ENCODE measurements around the gene NRBP1. TPM values are rescaled to one million over a fixed set of nuclear protein-coding genes. Genes with fewer than 3 reads are reported as not detected.

The NRBP1 gene
- total RNA-seq, 1 experiment from 2014 or later = 169 TPM

GRCh38 chr2:27453968-27454367 lies 25.5 kb downstream of the NRBP1 start:
- DNase-seq = peak in 1 of 2 experiments; percentile 18
- no peak overlapping the region for H3K4me3 ChIP-seq (ENCODE audit: low read depth, low read length)
- POLR2A ChIA-PET = no interaction called here
- Mint-ChIP-seq H3K27me3 (ENCODE audit: insufficient read depth, unreplicated experiment) (no peaks in the 10 kb centered on the region), H3K9me3 (ENCODE audit: unreplicated experiment) (no peaks in the 10 kb centered on the region), H3K4me1 (ENCODE audit: low read depth, unreplicated experiment) (no peaks in the 10 kb centered on the region), H3K27ac (ENCODE audit: unreplicated experiment) (no peak overlapping the region), H3K36me3 (ENCODE audit: insufficient read depth, unreplicated experiment) (no peaks in the 10 kb centered on the region), H3K4me3 (ENCODE audit: unreplicated experiment) (no peak overlapping the region)
- BruUV-seq (replicated peaks) = no TSS peak
- CTCF ChIA-PET = no interaction called here
- H3K27me3 ChIP-seq (replicated peaks; ENCODE audit: control insufficient read depth, insufficient read depth, low read length) = no peaks in the 10 kb centered on the region
- peak in 1 of 2 experiments; percentile 11 for TF ChIP-seq CTCF (IDR thresholded peaks at IDR 0.05; ENCODE audit: insufficient read depth in 1 of 2, low read depth in 1 of 2, low read length in 1 of 2, severe bottlenecking in 1 of 2, unreplicated experiment in 1 of 2)
- no peaks in the 10 kb centered on the region for H3K36me3 ChIP-seq (ENCODE audit: control insufficient read depth, insufficient read depth, low read length)
- no peaks in the 10 kb centered on the region for H3K4me1 ChIP-seq
- intact Hi-C loops (cut with micrococcal nuclease; ENCODE audit: unreplicated experiment) = no loop called here
- no peaks in the 10 kb centered on the region for H3K9me3 ChIP-seq

GRCh38 chr2:27461118-27461517 lies 32.7 kb downstream of the NRBP1 start:
- no peaks in the 10 kb centered on the region for H3K27me3 ChIP-seq (replicated peaks; ENCODE audit: control insufficient read depth, insufficient read depth, low read length)
- no peaks in the 10 kb centered on the region for H3K36me3 Mint-ChIP-seq (ENCODE audit: insufficient read depth, unreplicated experiment)
- CTCF ChIA-PET = no interaction called here
- H3K9me3 ChIP-seq = no peaks in the 10 kb centered on the region
- POLR2A ChIA-PET = no interaction called here
- H3K9me3 Mint-ChIP-seq (ENCODE audit: unreplicated experiment) = no peaks in the 10 kb centered on the region
- no peaks in the 10 kb centered on the region for H3K27me3 Mint-ChIP-seq (ENCODE audit: insufficient read depth, unreplicated experiment)
- H3K36me3 ChIP-seq (ENCODE audit: control insufficient read depth, insufficient read depth, low read length) = no peaks in the 10 kb centered on the region
- DNase-seq = no peak
- H3K4me1 ChIP-seq = peaks cover 4% of the 10 kb centered on the region; the same call in 1 of the 2 replicates
- no peak for TF ChIP-seq CTCF (IDR thresholded peaks at IDR 0.05; ENCODE audit: insufficient read depth in 1 of 2, low read depth in 1 of 2, low read length in 1 of 2, severe bottlenecking in 1 of 2, unreplicated experiment in 1 of 2)
- BruUV-seq (replicated peaks) = no TSS peak
- H3K4me3 Mint-ChIP-seq (ENCODE audit: unreplicated experiment) = no peak overlapping the region
- no peak overlapping the region for H3K4me3 ChIP-seq (ENCODE audit: low read depth, low read length)
- H3K4me1 Mint-ChIP-seq (ENCODE audit: low read depth, unreplicated experiment) = peaks cover 7% of the 10 kb centered on the region
- intact Hi-C loops (cut with micrococcal nuclease; ENCODE audit: unreplicated experiment) = no loop called here
- no peak overlapping the region for H3K27ac Mint-ChIP-seq (ENCODE audit: unreplicated experiment)

DNA sequence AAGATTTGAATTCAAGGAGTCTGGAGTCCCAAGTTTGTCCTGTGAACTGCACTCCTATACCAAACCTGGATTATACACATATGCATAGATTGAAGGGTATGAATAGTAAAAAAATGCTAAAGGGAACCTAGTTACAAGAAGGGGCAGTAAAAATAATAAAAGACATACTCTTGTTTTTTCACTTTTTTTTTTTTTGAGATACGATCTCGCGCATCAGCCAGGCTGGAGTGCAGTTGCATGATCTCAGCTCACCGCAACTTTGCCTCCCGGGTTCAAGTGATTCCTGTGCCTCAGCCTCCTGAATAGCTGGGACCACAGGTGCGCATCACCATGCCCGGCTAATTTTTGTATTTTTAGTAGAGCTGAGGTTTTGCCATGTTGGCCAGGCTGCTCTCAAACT lies 36.0 kb downstream of the NRBP1 start:
- Histone ChIP-seq H3K9me3 (no peaks in the 10 kb centered on the region), H3K36me3 (ENCODE audit: control insufficient read depth, insufficient read depth, low read length) (no peaks in the 10 kb centered on the region), H3K4me1 (peaks cover 4% of the 10 kb centered on the region; the same call in 1 of the 2 replicates), H3K4me3 (ENCODE audit: low read depth, low read length) (no peak overlapping the region), H3K27me3 (replicated peaks; ENCODE audit: control insufficient read depth, insufficient read depth, low read length) (no peaks in the 10 kb centered on the region)
- intact Hi-C loops (cut with micrococcal nuclease; ENCODE audit: unreplicated experiment) = no loop called here
- Mint-ChIP-seq H3K4me1 (ENCODE audit: low read depth, unreplicated experiment) (peaks cover 6% of the 10 kb centered on the region), H3K27me3 (ENCODE audit: insufficient read depth, unreplicated experiment) (no peaks in the 10 kb centered on the region), H3K4me3 (ENCODE audit: unreplicated experiment) (no peak overlapping the region), H3K36me3 (ENCODE audit: insufficient read depth, unreplicated experiment) (no peaks in the 10 kb centered on the region), H3K27ac (ENCODE audit: unreplicated experiment) (no peak overlapping the region), H3K9me3 (ENCODE audit: unreplicated experiment) (no peaks in the 10 kb centered on the region)
- DNase-seq = no peak
- no peak for TF ChIP-seq CTCF (IDR thresholded peaks at IDR 0.05; ENCODE audit: insufficient read depth in 1 of 2, low read depth in 1 of 2, low read length in 1 of 2, severe bottlenecking in 1 of 2, unreplicated experiment in 1 of 2)
- ChIA-PET POLR2A (no interaction called here), CTCF (no interaction called here)
- no TSS peak for BruUV-seq (replicated peaks)

Data from Caco-2 (cell line).